Measurements from ENCODE around the gene CLC. TPM values are rescaled to one million over a fixed set of nuclear protein-coding genes. Genes with fewer than 3 reads are reported as not detected.

Gene CLC
- total RNA-seq, 4 donors from 2014 or later: not detected

GRCh38 chr19:39701291-39701690, 36.5 kb downstream of the CLC start:
- TF ChIP-seq EP300 (IDR thresholded peaks at IDR 0.05) (no peak), CTCF (IDR thresholded peaks at IDR 0.05) (no peak), POLR2A (IDR thresholded peaks at IDR 0.05) (no peak)
- no peaks in the 10 kb centered on the region for H3K9me3 ChIP-seq
- no peaks in the 10 kb centered on the region for H3K4me1 ChIP-seq
- H3K27me3 ChIP-seq: no peaks in the 10 kb centered on the region
- WGBS, 2 donors: 72% methylated on average over 5 of the region's 5 CpGs
- no peak overlapping the region for H3K27ac ChIP-seq
- DNase-seq (ENCODE audit: low spot score in 2 of 2): no peak
- H3K4me3 ChIP-seq: no peak overlapping the region
- no peaks in the 10 kb centered on the region for H3K36me3 ChIP-seq

GRCh38 chr19:39698535-39698934, 39.3 kb downstream of the CLC start:
- TF ChIP-seq CTCF (IDR thresholded peaks at IDR 0.05) (no peak), EP300 (IDR thresholded peaks at IDR 0.05) (no peak), POLR2A (IDR thresholded peaks at IDR 0.05) (no peak)

GRCh38 chr19:39696387-39696786, 41.4 kb downstream of the CLC start:
- DNase-seq (ENCODE audit: low spot score in 2 of 2): no peak
- Histone ChIP-seq H3K36me3 (no peaks in the 10 kb centered on the region), H3K27me3 (no peaks in the 10 kb centered on the region)

More at GRCh38 chr19:39698535-39698934, 39.3 kb downstream of the CLC start:
- H3K9me3 ChIP-seq: no peaks in the 10 kb centered on the region
- no peaks in the 10 kb centered on the region for H3K36me3 ChIP-seq
- no peak overlapping the region for H3K4me3 ChIP-seq
- H3K27me3 ChIP-seq: no peaks in the 10 kb centered on the region
- H3K4me1 ChIP-seq: no peaks in the 10 kb centered on the region
- H3K27ac ChIP-seq: no peak overlapping the region
- DNase-seq (ENCODE audit: low spot score in 2 of 2): no peak

GRCh38 chr19:39695759-39696158, 42.1 kb downstream of the CLC start:
- H3K4me3 ChIP-seq: no peak overlapping the region
- no peaks in the 10 kb centered on the region for H3K36me3 ChIP-seq
- DNase-seq (ENCODE audit: low spot score in 2 of 2): no peak
- no peak overlapping the region for H3K27ac ChIP-seq
- 69 to 84% methylated on average over 2 of the region's 2 CpGs for WGBS, 2 donors
- no peaks in the 10 kb centered on the region for H3K27me3 ChIP-seq
- H3K4me1 ChIP-seq: no peaks in the 10 kb centered on the region
- TF ChIP-seq CTCF (IDR thresholded peaks at IDR 0.05) (no peak), POLR2A (IDR thresholded peaks at IDR 0.05) (no peak), EP300 (IDR thresholded peaks at IDR 0.05) (no peak)
- no peaks in the 10 kb centered on the region for H3K9me3 ChIP-seq

More at GRCh38 chr19:39696387-39696786, 41.4 kb downstream of the CLC start:
- Histone ChIP-seq H3K4me3 (no peak overlapping the region), H3K9me3 (no peaks in the 10 kb centered on the region), H3K27ac (no peak overlapping the region), H3K4me1 (no peaks in the 10 kb centered on the region)
- TF ChIP-seq POLR2A (IDR thresholded peaks at IDR 0.05): no peak
- no peak for TF ChIP-seq EP300 (IDR thresholded peaks at IDR 0.05)
- TF ChIP-seq CTCF (IDR thresholded peaks at IDR 0.05): no peak
- 53 to 59% methylated on average over 2 of the region's 2 CpGs for WGBS, 2 donors

- no peaks in the 10 kb centered on the region for H3K36me3 ChIP-seq
- WGBS, 2 donors: 44 to 56% methylated on average over 1 of the region's 1 CpG
- H3K4me1 ChIP-seq: no peaks in the 10 kb centered on the region
- TF ChIP-seq CTCF (IDR thresholded peaks at IDR 0.05): no peak
- no peak for TF ChIP-seq EP300 (IDR thresholded peaks at IDR 0.05)
- no peak for TF ChIP-seq POLR2A (IDR thresholded peaks at IDR 0.05)
- H3K4me3 ChIP-seq: no peak overlapping the region
- peaks cover 0 to 18% (median 0%) of the 10 kb centered on the region in 4 donors for H3K9me3 ChIP-seq
- DNase-seq (ENCODE audit: low spot score in 2 of 2): no peak
- no peaks in the 10 kb centered on the region for H3K27me3 ChIP-seq
- H3K27ac ChIP-seq: no peak overlapping the region
Observed at GRCh38 chr19:39692822-39693221, 45.0 kb downstream of the CLC start.
